Measurements from ENCODE around the gene WAC. TPM values are rescaled to one million over a fixed set of nuclear protein-coding genes. Genes with fewer than 3 reads are reported as not detected.
"Not testable (repeated sequence)": the region's sequence is repeated elsewhere in the genome, so short reads cannot be mapped to it uniquely, and the experiment has no call there.

The WAC gene
- total and polyA plus RNA-seq, 9 donors, result 60.5 to 164 (median 113) TPM

DNA sequence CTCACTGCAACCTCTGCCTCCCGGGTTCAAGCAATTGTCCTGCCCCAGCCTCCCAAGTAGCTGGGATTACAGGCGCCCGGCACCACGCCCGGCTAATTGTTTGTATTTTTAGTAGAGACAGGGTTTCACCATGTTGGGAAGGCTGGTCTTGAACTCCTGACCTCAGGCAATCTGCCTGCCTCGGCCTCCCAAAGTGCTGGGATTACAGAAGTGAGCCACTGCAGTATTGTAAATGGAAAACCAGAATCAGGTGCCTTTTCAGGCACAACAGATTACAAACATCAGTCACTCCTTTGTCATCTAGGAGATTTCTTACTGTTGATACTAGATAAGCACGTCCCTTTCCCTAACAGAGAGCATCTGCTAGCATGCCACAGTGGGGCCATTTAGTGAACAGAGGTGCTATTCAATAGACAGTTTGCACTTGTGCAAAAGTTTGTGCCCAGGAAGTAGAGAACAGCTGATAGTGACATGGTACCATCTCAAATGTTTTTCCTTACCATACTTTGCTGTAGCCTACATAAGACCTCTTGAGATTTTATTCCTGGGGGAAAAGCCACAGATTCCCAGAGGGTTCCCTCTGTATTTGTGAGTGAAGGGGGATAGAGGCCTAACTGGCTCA is 24.5 kb upstream of the WAC start:
- Histone ChIP-seq H3K27ac (no peak overlapping the region), H3K9me3 (no peaks in the 10 kb centered on the region), H3K36me3 (no peaks in the 10 kb centered on the region), H3K4me3 (no peak overlapping the region), H3K27me3 (no peaks in the 10 kb centered on the region), H3K4me1 (ENCODE audit: insufficient read depth) (no peaks in the 10 kb centered on the region)
- no peak for TF ChIP-seq EP300 (IDR thresholded peaks at IDR 0.05)
- TF ChIP-seq, protein P1, sequence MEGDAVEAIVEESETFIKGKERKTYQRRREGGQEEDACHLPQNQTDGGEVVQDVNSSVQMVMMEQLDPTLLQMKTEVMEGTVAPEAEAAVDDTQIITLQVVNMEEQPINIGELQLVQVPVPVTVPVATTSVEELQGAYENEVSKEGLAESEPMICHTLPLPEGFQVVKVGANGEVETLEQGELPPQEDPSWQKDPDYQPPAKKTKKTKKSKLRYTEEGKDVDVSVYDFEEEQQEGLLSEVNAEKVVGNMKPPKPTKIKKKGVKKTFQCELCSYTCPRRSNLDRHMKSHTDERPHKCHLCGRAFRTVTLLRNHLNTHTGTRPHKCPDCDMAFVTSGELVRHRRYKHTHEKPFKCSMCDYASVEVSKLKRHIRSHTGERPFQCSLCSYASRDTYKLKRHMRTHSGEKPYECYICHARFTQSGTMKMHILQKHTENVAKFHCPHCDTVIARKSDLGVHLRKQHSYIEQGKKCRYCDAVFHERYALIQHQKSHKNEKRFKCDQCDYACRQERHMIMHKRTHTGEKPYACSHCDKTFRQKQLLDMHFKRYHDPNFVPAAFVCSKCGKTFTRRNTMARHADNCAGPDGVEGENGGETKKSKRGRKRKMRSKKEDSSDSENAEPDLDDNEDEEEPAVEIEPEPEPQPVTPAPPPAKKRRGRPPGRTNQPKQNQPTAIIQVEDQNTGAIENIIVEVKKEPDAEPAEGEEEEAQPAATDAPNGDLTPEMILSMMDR (IDR thresholded peaks at IDR 0.05), result no peak
- TF ChIP-seq POLR2A (IDR thresholded peaks at IDR 0.05), result no peak
- DNase-seq, result no peak
- intact Hi-C loops (cut with DNase I), result no loop called here
- 80 to 90% (median 84%) methylated on average over 7 of the region's 7 CpGs for WGBS, 3 donors

DNA sequence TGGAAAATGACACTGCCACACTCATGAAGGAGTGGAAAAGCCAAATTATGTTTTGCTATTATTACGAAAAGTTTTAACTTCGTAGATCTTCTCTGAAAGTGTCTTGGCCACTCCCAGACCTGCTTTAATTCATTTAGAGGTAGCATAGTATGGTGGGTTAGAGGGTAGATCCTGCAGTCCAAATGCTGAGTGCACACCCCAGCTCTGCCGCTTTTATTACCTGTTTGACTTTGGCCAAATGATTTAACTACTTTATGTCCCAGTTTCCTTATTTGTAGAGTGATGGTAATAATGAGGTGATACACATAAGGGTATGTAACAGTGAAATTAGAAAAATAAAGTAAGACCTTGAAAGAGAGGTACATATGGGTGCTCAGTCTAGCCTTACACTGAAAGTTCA is 23.6 kb upstream of the WAC start:
- H3K9me3 ChIP-seq, result no peaks in the 10 kb centered on the region
- no peaks in the 10 kb centered on the region for H3K27me3 ChIP-seq
- no peaks in the 10 kb centered on the region for H3K36me3 ChIP-seq
- H3K27ac ChIP-seq, result no peak overlapping the region
- 83 to 85% (median 83%) methylated on average over 3 of the region's 3 CpGs for WGBS, 3 donors
- TF ChIP-seq, protein P1 (IDR thresholded peaks at IDR 0.05), result no peak
- TF ChIP-seq EP300 (IDR thresholded peaks at IDR 0.05) (no peak), POLR2A (IDR thresholded peaks at IDR 0.05) (no peak)
- intact Hi-C loops (cut with DNase I), result no loop called here
- no peak overlapping the region for H3K4me3 ChIP-seq
- DNase-seq, result no peak
- no peaks in the 10 kb centered on the region for H3K4me1 ChIP-seq (ENCODE audit: insufficient read depth)

DNA sequence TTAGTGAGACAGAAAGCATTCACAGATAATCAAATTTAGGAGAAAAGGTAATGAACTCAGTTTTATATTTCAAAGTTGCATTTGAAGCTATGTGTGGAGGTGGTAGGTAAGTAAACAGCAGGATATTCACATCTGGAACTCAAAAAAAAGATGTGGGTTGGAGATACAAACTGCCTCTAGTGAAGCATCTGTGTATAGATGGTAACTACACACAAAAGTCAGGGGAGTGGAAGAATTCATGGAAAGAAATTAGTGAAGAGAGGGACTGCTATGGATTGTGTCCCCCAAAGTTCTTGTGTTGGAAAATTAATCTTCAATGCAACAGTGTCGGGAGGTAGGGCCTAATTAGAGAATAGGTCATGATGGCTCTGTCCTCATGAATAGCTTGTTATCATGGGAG is 18.3 kb upstream of the WAC start:
- H3K36me3 ChIP-seq, result no peaks in the 10 kb centered on the region
- H3K4me3 ChIP-seq, result no peak overlapping the region
- H3K27me3 ChIP-seq, result no peaks in the 10 kb centered on the region
- DNase-seq, result no peak
- TF ChIP-seq POLR2A (IDR thresholded peaks at IDR 0.05) (no peak), EP300 (IDR thresholded peaks at IDR 0.05) (no peak)
- TF ChIP-seq, protein P1 (IDR thresholded peaks at IDR 0.05), result no peak
- 78 to 87% (median 81%) methylated on average over 1 of the region's 1 CpG for WGBS, 3 donors
- no peaks in the 10 kb centered on the region for H3K9me3 ChIP-seq
- H3K4me1 ChIP-seq (ENCODE audit: insufficient read depth), result no peaks in the 10 kb centered on the region
- no peak overlapping the region for H3K27ac ChIP-seq
- intact Hi-C loops (cut with DNase I), result no loop called here

GRCh38 chr10:28520346-28520745 is 12.6 kb upstream of the WAC start:
- Histone ChIP-seq H3K4me1 (ENCODE audit: insufficient read depth) (no peaks in the 10 kb centered on the region), H3K27me3 (no peaks in the 10 kb centered on the region), H3K36me3 (no peaks in the 10 kb centered on the region), H3K4me3 (no peak overlapping the region), H3K9me3 (peaks cover 0 to 3% of the 10 kb centered on the region in 2 donors), H3K27ac (no peak overlapping the region)
- intact Hi-C loops (cut with DNase I), result no loop called here
- no peak for TF ChIP-seq POLR2A (IDR thresholded peaks at IDR 0.05)
- TF ChIP-seq, protein P1 (IDR thresholded peaks at IDR 0.05), result no peak
- 85 to 90% (median 86%) methylated on average over 3 of the region's 3 CpGs for WGBS, 3 donors
- no peak for DNase-seq

- H3K27me3 ChIP-seq; H3K4me1 ChIP-seq (ENCODE audit: insufficient read depth); DNase-seq; H3K4me3 ChIP-seq; H3K9me3 ChIP-seq; H3K27ac ChIP-seq; H3K36me3 ChIP-seq; intact Hi-C loops (cut with DNase I): not testable (repeated sequence)
- WGBS, 3 donors, result 95 to 98% (median 97%) methylated on average over 4 of the region's 4 CpGs
Observed at GRCh38 chr10:28520828-28521227, 12.1 kb upstream of the WAC start.

DNA sequence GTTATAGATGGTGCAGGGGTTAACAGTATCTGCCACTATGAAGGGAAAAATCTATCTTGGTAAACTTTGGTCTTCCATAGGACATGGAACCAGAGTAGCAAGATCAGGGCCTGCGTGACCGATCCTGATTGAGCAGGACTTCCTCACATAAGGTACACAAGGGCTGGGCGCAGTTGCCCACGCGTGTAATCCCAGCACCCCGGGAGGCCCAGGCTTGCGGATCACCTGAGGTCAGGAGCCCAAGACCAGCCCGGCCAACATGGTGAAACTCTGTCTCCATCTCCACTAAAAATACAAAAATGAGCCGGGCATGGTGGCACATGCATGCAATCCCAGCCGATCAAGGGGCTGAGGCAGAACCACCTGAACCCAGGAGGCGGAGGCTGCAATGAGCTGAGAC is 11.0 kb upstream of the WAC start:
- intact Hi-C loops (cut with DNase I), result not testable (repeated sequence)
- 96 to 97% (median 97%) methylated on average over 11 of the region's 11 CpGs for WGBS, 3 donors

More for the DNA sequence above, 11.0 kb upstream of the WAC start:
- not testable (repeated sequence) for DNase-seq; H3K4me1 ChIP-seq (ENCODE audit: insufficient read depth); H3K27me3 ChIP-seq; H3K36me3 ChIP-seq; H3K27ac ChIP-seq; H3K4me3 ChIP-seq; H3K9me3 ChIP-seq
